ENCODE data around the gene BTBD17.

DNA sequence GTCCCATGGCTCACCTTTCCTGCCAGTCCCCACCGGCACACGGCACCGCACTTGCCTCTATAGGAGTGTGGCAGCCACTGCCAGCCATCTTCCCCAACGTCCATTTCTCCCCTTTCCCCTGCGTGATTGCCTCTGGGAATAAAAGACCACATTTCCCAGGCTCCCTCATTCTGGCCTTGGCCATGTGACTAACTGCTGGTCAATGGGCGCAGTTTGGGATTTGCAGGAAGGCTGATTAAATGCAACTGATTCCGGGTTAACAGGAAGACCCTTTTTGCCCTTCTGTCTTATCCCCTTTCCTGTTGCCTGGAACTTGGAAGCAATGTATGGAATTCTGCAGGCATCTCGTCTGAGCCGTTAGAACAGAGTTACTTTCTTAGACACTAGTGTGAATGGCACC is 3.0 kb downstream of the BTBD17 start:
- TF ChIP-seq, protein P1, sequence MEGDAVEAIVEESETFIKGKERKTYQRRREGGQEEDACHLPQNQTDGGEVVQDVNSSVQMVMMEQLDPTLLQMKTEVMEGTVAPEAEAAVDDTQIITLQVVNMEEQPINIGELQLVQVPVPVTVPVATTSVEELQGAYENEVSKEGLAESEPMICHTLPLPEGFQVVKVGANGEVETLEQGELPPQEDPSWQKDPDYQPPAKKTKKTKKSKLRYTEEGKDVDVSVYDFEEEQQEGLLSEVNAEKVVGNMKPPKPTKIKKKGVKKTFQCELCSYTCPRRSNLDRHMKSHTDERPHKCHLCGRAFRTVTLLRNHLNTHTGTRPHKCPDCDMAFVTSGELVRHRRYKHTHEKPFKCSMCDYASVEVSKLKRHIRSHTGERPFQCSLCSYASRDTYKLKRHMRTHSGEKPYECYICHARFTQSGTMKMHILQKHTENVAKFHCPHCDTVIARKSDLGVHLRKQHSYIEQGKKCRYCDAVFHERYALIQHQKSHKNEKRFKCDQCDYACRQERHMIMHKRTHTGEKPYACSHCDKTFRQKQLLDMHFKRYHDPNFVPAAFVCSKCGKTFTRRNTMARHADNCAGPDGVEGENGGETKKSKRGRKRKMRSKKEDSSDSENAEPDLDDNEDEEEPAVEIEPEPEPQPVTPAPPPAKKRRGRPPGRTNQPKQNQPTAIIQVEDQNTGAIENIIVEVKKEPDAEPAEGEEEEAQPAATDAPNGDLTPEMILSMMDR (IDR thresholded peaks at IDR 0.05), result no peak
- no peak for TF ChIP-seq POLR2A (IDR thresholded peaks at IDR 0.05)

Measured in body of pancreas (tissue), 4 donors.